NCI-H187 (cell line): ENCODE data around the gene MCM8.

Experiments used
- DNase-seq, 2 experiments: peaks; one replicate each; lab custom pipeline; 2025; lab: John Stamatoyannopoulos, UW

The MCM8 gene

GRCh38 chr20:5950271-5951031, at the start of gene MCM8, which contains the start of gene TRMT6:
MCM8 (plus strand) TSS chr20:5950652; CDS start chr20:5952016, 1,364 bp downstream.
TRMT6 (minus strand) TSS chr20:5950533; CDS start chr20:5950405, 128 bp downstream.
- DNase-seq = peak; percentile 89 to 96

- DNase-seq = no peak
Measured at GRCh38 chr20:5900908-5901307, 49.5 kb upstream of the MCM8 start.

GRCh38 chr20:5908981-5909380, 41.5 kb upstream of the MCM8 start:
- DNase-seq = no peak

GRCh38 chr20:5910186-5910585, 40.3 kb upstream of the MCM8 start:
- no peak for DNase-seq

GRCh38 chr20:5913166-5913565, 37.3 kb upstream of the MCM8 start:
- no peak for DNase-seq

GRCh38 chr20:5914859-5915258, 35.6 kb upstream of the MCM8 start:
- no peak for DNase-seq

- DNase-seq = no peak
Measured at GRCh38 chr20:5918856-5919625, 31.4 kb upstream of the MCM8 start.

GRCh38 chr20:5919626-5920544, 30.6 kb upstream of the MCM8 start:
- DNase-seq = no peak

GRCh38 chr20:5920581-5920980, 29.9 kb upstream of the MCM8 start:
- no peak for DNase-seq

GRCh38 chr20:5923493-5923892, 27.0 kb upstream of the MCM8 start:
- no peak for DNase-seq

GRCh38 chr20:5925551-5925950, 24.9 kb upstream of the MCM8 start:
- no peak for DNase-seq

- no peak for DNase-seq
Measured at GRCh38 chr20:5927749-5928462, 22.5 kb upstream of the MCM8 start.

- DNase-seq = no peak
Measured at GRCh38 chr20:5928836-5929715, 21.4 kb upstream of the MCM8 start.

GRCh38 chr20:5931411-5931810, 19.0 kb upstream of the MCM8 start:
- no peak for DNase-seq

GRCh38 chr20:5932796-5933195, 17.7 kb upstream of the MCM8 start:
- no peak for DNase-seq

GRCh38 chr20:5933802-5934436, 16.5 kb upstream of the MCM8 start:
- DNase-seq = no peak

GRCh38 chr20:5935384-5935783, 15.1 kb upstream of the MCM8 start:
- no peak for DNase-seq

- DNase-seq = no peak
Measured at GRCh38 chr20:5936238-5936637, 14.2 kb upstream of the MCM8 start.

- DNase-seq = no peak
Measured at GRCh38 chr20:5938456-5939029, 11.9 kb upstream of the MCM8 start.

- DNase-seq = no peak
Measured at GRCh38 chr20:5945963-5946362, 4.5 kb upstream of the MCM8 start.
